SKM-1 treated with dmso at 0.1 percent for 144 hours (cell line): ENCODE measurements around the gene CLDND1.

Experiments used
- DNase-seq: peaks from one replicate; lab custom pipeline; 2025; ENCODE audit not compliant: unreplicated experiment; lab: John Stamatoyannopoulos, UW

CLDND1 gene

GRCh38 chr3:98551754-98552153 lies 29.1 kb upstream of the CLDND1 start:
- no peak for DNase-seq

DNA sequence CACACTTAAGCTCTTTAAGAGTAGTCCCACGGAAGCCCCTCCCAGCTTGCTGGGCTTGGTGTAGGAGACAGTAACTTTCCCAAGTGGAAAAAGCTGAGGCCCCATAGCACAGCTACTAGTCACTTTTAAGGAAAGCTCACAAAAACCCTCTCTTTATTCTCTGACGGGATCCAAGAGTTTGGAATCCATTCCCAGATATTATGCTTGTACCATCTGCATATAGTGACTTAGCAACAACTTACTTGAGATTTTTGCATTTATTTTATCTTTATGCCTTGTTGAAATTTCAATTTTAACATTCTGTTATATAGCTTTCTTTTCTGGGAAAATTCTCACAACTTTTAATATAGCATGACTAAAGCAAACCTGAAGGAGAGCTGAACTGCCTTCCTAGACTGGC lies 28.5 kb upstream of the CLDND1 start:
- no peak for DNase-seq

DNA sequence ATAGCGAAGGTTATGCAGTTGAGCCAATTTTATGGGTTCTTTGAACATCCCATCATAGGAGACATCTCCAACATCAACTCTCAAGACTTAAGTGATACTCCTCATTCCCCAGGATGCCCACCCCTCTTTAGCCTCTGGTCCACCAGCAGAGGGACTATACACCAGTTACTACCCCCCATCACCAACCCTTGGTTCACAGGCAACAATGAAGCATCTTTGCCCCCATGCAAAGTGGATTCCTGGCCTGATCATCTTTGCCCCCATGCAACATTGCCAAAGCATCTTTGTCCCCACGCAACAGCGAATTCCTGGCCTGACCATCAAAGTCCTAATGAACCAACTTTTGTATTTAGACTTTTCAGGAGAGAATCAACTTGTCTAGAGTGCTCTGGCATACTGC lies 28.1 kb upstream of the CLDND1 start:
- DNase-seq: no peak

DNA sequence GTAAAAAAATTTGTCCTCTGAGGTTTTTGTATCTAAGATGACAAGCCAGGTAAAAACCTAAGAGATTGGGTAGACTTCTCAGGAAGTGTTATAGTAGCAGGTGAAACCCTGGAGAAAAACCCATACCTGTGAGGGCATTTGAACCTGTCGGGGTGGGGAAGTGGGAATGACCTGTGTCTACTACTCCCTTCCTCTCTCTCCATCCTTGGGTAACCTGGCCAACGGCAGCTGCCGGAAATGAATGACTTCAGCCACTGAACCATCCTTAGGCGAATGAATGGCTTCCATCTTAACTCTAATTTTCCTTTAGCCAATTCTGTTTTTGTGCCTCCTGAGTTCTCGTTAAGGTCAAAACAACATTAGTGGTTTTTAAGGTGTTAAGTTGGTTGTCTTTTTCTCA lies 25.8 kb upstream of the CLDND1 start:
- no peak for DNase-seq

- no peak for DNase-seq
These were observed 23.2 kb upstream of the CLDND1 start for GRCh38 chr3:98545940-98546339.

DNA sequence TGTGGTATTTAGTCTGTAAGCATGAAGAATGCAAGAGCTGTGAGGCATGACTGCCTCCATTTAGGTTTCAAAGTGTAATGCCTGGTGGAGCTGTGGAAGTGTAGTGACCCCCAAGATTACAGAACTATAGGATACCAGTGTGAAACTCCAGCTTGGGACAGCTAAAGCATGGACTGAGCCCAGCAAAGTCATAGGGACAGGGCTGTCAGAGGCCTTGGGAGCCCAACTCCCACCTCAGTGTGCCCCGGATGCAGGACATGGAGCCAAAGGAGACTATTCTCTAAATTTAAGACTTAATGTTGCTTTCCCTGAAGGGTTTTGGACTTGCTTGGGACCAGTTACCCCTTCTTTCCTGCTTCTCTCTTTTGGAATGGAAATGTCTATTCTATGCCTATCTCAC lies 19.9 kb upstream of the CLDND1 start:
- no peak for DNase-seq

- DNase-seq: no peak
These were observed 19.0 kb upstream of the CLDND1 start for GRCh38 chr3:98541695-98542094.

- DNase-seq: no peak
These were observed 17.6 kb upstream of the CLDND1 start for GRCh38 chr3:98540346-98540745.

- no peak for DNase-seq
These were observed 13.8 kb upstream of the CLDND1 start for GRCh38 chr3:98536456-98537017.

DNA sequence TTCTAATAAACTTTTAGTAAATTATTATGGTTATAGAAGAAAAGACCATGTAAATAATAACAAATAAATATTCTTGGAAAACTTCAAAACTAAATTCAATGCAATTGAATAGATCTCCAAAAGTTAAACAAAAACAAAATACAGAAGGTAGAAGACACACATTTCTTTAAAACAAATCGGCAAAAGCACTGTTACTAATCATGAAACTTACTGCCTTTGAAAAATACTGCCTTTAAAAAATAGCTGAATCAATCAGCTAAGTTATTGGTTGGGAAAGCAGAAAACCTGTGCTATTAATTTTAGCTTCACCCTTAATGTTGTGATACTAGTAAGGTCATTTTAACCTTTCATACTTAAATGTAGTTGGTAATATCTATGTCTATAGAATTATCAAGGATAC lies 12.0 kb upstream of the CLDND1 start:
- DNase-seq: no peak

- no peak for DNase-seq
These were observed 11.5 kb upstream of the CLDND1 start for GRCh38 chr3:98534168-98534567.

DNA sequence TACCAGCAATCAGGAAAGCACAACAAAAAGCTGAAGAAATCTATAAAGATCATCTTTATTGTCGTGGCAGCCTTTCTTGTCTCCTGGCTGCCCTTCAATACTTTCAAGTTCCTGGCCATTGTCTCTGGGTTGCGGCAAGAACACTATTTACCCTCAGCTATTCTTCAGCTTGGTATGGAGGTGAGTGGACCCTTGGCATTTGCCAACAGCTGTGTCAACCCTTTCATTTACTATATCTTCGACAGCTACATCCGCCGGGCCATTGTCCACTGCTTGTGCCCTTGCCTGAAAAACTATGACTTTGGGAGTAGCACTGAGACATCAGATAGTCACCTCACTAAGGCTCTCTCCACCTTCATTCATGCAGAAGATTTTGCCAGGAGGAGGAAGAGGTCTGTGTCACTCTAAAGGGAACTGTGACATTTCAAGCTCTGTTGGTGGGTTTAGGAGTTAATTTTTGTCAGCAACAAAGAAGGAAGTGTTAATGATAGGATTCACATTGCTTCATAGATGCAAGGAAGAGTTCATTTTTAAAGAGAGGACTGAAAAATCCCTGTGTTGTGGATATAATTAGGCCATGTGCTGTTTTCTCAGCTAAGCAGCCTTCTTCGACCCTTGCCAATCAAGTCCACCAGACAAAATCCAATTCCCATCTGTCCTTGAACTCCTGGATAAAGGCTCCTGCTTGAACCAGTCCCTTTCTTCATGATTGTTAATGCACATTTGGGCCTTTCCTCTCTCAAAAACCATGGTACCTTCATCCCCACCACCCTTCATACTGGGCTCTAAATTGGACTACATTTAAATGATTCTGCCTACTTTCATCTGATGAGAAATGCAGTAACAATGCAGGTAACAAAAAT lies 10.2 kb upstream of the CLDND1 start:
- no peak for DNase-seq

DNA sequence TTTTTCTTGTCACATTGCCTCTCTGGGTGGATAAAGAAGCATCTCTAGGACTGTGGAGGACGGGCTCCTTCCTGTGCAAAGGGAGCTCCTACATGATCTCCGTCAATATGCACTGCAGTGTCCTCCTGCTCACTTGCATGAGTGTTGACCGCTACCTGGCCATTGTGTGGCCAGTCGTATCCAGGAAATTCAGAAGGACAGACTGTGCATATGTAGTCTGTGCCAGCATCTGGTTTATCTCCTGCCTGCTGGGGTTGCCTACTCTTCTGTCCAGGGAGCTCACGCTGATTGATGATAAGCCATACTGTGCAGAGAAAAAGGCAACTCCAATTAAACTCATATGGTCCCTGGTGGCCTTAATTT lies 9.6 kb upstream of the CLDND1 start:
- DNase-seq: no peak

DNA sequence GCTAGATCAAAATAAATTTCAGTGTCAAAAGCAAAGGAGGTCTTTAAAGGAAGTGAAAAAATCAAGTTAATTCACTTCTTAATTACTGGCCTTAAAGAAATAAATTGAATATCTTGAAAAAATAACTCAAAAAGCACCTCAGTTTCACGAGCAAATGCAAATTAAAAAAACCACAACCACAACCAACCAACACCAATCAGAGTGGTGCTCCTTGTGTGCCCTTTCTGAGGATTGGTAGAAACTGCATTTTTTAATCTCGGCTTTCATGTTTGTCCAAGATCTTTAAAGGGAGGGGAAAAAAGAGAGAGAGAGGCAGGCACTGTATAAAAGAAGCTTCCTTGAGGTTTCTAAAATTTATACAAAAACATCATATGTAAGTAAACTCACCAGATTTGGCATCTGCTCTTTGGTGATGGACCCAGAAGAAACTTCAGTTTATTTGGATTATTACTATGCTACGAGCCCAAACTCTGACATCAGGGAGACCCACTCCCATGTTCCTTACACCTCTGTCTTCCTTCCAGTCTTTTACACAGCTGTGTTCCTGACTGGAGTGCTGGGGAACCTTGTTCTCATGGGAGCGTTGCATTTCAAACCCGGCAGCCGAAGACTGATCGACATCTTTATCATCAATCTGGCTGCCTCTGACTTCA lies 9.0 kb upstream of the CLDND1 start, which contains the start of gene GPR15:
GPR15 (plus strand) TSS at position 357 of the 653 bp plus-strand sequence; CDS start at position 413, 56 bp downstream.
- DNase-seq: no peak

- no peak for DNase-seq
These were observed 8.0 kb upstream of the CLDND1 start for GRCh38 chr3:98530676-98531075.

GRCh38 chr3:98529856-98530459 lies 7.3 kb upstream of the CLDND1 start:
- DNase-seq: no peak

DNA sequence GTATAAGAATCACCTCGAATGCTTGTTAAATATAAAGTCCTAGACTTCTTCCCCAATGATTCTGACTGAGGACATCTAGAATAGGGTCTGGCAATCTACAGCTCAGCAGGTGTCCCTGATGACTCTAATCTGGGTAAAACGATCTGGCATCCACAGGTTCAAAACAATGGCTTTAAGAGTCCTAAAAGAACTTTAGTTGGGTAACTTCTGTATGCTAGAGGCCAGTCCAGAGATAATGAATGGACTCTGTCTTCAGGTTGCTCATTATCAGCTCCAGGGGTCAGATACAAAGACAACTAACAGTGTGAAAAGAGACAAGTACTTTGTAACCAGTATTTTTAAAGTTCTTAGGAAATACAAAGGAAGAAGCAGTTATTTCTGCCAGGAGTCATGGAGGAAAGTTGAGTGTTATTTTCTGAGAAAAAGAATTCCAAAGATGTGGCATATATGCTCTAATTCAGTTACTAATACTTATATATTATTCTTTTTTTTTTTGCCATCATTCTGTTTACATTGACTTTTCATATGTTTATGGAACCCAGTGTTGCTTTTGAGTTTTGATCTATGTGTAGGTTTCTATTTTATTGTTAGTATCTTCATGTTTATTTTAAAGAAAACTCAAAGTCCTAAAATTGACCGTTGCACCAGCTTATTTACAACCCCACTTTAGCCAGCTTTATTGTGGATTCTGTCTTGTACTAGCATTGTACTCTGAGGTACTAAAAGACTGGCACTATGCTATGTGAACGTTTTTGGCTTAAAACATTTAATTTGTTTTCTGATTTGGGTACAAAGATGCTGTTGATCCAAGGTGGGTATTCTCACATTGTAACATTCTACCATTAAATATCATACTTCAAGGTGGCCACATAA lies 6.0 kb upstream of the CLDND1 start:
- DNase-seq: no peak

DNA sequence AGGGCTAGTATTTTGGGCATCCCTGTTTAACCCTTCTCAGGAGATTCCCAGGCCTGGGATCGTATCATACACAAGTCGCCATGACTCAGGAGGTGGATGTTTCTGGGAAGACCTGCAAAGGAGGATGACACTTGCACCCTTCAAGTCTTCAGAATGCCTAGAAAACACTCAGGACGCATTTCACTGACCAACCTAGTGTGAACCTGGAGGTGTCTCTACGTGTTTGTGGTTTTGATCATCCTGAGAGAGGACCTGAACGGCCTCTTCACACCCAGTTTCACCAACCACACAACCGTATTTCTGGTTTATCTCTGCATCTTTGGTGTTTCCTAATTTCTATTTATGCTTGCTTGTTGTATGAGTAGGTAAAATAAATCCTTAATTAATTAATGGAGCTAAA lies 2.8 kb upstream of the CLDND1 start:
- no peak for DNase-seq

GRCh38 chr3:98521897-98522543 lies 682 bp downstream of the CLDND1 start:
- no peak for DNase-seq

DNA sequence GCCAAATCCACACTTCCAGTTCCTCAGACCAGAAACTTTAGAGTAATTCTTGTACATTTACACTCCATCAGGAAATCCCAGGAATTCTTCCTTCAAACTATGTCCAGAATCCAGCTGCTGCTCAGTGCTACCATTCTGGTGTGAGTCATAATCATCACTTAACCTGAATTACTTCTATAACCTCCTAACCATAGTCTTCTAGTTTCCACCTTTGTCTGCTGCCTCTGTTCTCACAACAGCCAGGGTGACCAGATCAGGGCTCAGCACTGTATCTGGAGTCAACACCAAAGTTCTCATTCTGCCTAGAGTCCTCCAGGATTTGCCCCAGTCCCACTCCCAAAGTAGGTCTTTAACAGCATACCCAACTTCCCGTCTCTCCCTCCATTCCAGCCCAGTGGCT lies 3.4 kb downstream of the CLDND1 start:
- no peak for DNase-seq
